Liver (tissue), 9 donors: ENCODE measurements around the gene TTC24. TPM values are rescaled to one million over a fixed set of nuclear protein-coding genes. Genes with fewer than 3 reads are reported as not detected.

ENCODE experiments used
- DNase-seq: peaks from one replicate; pipeline ENCODE4 v3.0.0-alpha.2; 2017; ENCODE audit warnings: low spot score
- H3K27ac ChIP-seq, 2 donors: one replicate each; pipeline ENCODE4 v1.7.0; 2013; ENCODE audit warnings: inconsistent platforms in 2 of 2, low read length in 2 of 2, control low read depth in 1 of 2, low read depth in 1 of 2, mild to moderate bottlenecking in 1 of 2
- H3K27me3 ChIP-seq, 4 donors: one replicate each; pipeline versions ENCODE4 v1.6.1 to v1.7.0; 2013; ENCODE audit warnings: low read length in 3 of 4, inconsistent platforms in 1 of 4, mild to moderate bottlenecking in 1 of 4, moderate library complexity in 1 of 4; ENCODE audit not compliant: control insufficient read depth in 4 of 4, insufficient read depth in 4 of 4
- H3K36me3 ChIP-seq, 4 donors: one replicate each; pipeline versions ENCODE4 v1.6.1 to v1.7.0; 2013; ENCODE audit warnings: low read length in 3 of 4, mild to moderate bottlenecking in 3 of 4, low read depth in 1 of 4, moderate library complexity in 1 of 4; ENCODE audit not compliant: control insufficient read depth in 4 of 4, insufficient read depth in 3 of 4
- H3K4me1 ChIP-seq, 4 donors: one replicate each; pipeline versions ENCODE4 v1.6.1 to v1.7.0; 2013; ENCODE audit warnings: low read length in 3 of 4, mild to moderate bottlenecking in 3 of 4, moderate library complexity in 1 of 4; ENCODE audit not compliant: control insufficient read depth in 4 of 4, insufficient read depth in 4 of 4
- H3K4me3 ChIP-seq, 3 donors: one replicate each; pipeline versions ENCODE4 v1.6.1 to v1.7.0; 2013; ENCODE audit warnings: low read length in 3 of 3, control low read depth in 1 of 3, low read depth in 1 of 3, mild to moderate bottlenecking in 1 of 3
- H3K9ac ChIP-seq, 2 donors: one replicate each; pipeline ENCODE4 v1.7.0; 2013; ENCODE audit warnings: low read length in 2 of 2, mild to moderate bottlenecking in 2 of 2, moderate library complexity in 2 of 2, control low read depth in 1 of 2, low read depth in 1 of 2
- H3K9me3 ChIP-seq, 4 donors: one replicate each; pipeline versions ENCODE4 v1.6.1 to v1.7.0; 2013; ENCODE audit warnings: low read length in 3 of 4; ENCODE audit not compliant: control insufficient read depth in 4 of 4
- EGR1 ChIP-seq, 2 donors: IDR thresholded peaks; 2 replicates each; pipeline ENCODE4 v1.6.1; 2016 to 2018; ENCODE audit warnings: antibody characterized with exemption in 2 of 2, low read depth in 2 of 2
- FOXA1 ChIP-seq: IDR thresholded peaks from 2 replicates; pipeline ENCODE4 v1.6.1; 2016; ENCODE audit warnings: antibody characterized with exemption
- FOXA2 ChIP-seq: IDR thresholded peaks from 2 replicates; pipeline ENCODE4 v1.6.1; 2016; ENCODE audit warnings: antibody characterized with exemption
- GABPA ChIP-seq, 2 donors: IDR thresholded peaks in 1 of 2; conservative IDR thresholded peaks in 1 of 2; 2 replicates each; pipeline ENCODE4 v1.6.1; 2016; ENCODE audit warnings: antibody characterized with exemption in 2 of 2, mild to moderate bottlenecking in 1 of 2, moderate library complexity in 1 of 2
- HNF4A ChIP-seq, 2 donors: conservative IDR thresholded peaks; 2 replicates each; pipeline ENCODE4 v1.6.1; 2016; ENCODE audit warnings: antibody characterized with exemption in 2 of 2, mild to moderate bottlenecking in 2 of 2
- HNF4G ChIP-seq: IDR thresholded peaks from 2 replicates; pipeline ENCODE4 v1.6.1; 2016; ENCODE audit warnings: antibody characterized with exemption
- JUND ChIP-seq, 2 donors: IDR thresholded peaks; 2 replicates each; pipeline ENCODE4 v1.6.1; 2016; ENCODE audit warnings: antibody characterized with exemption in 2 of 2
- NR2F2 ChIP-seq: IDR thresholded peaks from 2 replicates; pipeline ENCODE4 v1.6.1; 2016; ENCODE audit warnings: antibody characterized with exemption
- RXRA ChIP-seq, 2 donors: IDR thresholded peaks; 2 replicates each; pipeline ENCODE4 v1.6.1; 2017 to 2018; ENCODE audit warnings: antibody characterized with exemption in 2 of 2, mild to moderate bottlenecking in 1 of 2
- SP1 ChIP-seq: IDR thresholded peaks from 2 replicates; pipeline ENCODE4 v1.6.1; 2018; ENCODE audit warnings: antibody characterized with exemption, mild to moderate bottlenecking
- TAF1 ChIP-seq: conservative IDR thresholded peaks from 2 replicates; pipeline ENCODE4 v1.6.1; 2016; ENCODE audit warnings: antibody characterized with exemption, mild to moderate bottlenecking
- YY1 ChIP-seq: IDR thresholded peaks from 2 replicates; pipeline ENCODE4 v1.6.1; 2016; ENCODE audit warnings: antibody characterized with exemption, mild to moderate bottlenecking
- WGBS: extraction: QIAGEN DNeasy Blood & Tissue Kit; methylation state at CpG from one replicate; pipeline ENCODE4 v1.1.7; 2013; 5-methylcytosine and 5-hydroxymethylcytosine counted together
- polyA plus RNA-seq, 2 donors: library from polyadenylated mRNA; stranded (reverse) in 1 of 2; unstranded in 1 of 2; fragments of 200-250 nt in 1 of 2; fragments of >200 nt in 1 of 2; fragmentation: Nextera tagmentation in 1 of 2; extraction: Ambion mirVana in 1 of 2; gene quantifications; one replicate each; pipeline versions ENCODE4 v1.2.1 to v1.2.3, GENCODE V29; 2013 to 2015
- total RNA-seq, 2 donors: library from RNA; depleted of rRNA; stranded (reverse); fragments of >200 nt; gene quantifications; one replicate each; pipeline ENCODE4 v1.2.3, GENCODE V29; 2014
- TF ChIP-seq, protein P1 (sequence below): IDR thresholded peaks from 2 replicates; pipeline ENCODE4 v1.6.1; 2016; ENCODE audit warnings: antibody characterized with exemption
- TF ChIP-seq, protein P2 (sequence below): IDR thresholded peaks from 2 replicates; pipeline ENCODE4 v1.6.1; 2016; ENCODE audit warnings: antibody characterized with exemption
- TF ChIP-seq, protein P3 (sequence below): fragments of 150-350 bp; IDR thresholded peaks from 2 replicates; pipeline ENCODE4 v1.5.1; 2017; ENCODE audit warnings: improper control_type of control experiment, low read depth, low read length; ENCODE audit not compliant: missing input control
- TF ChIP-seq, protein P4 (sequence below): IDR thresholded peaks from 2 replicates; pipeline ENCODE4 v1.6.1; 2016; ENCODE audit warnings: antibody characterized with exemption, mild to moderate bottlenecking
- TF ChIP-seq, protein P5 (sequence below): IDR thresholded peaks from 2 replicates; pipeline ENCODE4 v1.6.1; 2016; ENCODE audit warnings: antibody characterized with exemption
- donor health status: healthy.
- donor health status: healthy.
- donor health status: healthy.
- donor health status: healthy.
- donor health status: healthy.

TTC24 gene
- total and polyA plus RNA-seq, 4 donors = 0.08 to 0.14 (median 0.10) TPM; not detected in 1

DNA sequence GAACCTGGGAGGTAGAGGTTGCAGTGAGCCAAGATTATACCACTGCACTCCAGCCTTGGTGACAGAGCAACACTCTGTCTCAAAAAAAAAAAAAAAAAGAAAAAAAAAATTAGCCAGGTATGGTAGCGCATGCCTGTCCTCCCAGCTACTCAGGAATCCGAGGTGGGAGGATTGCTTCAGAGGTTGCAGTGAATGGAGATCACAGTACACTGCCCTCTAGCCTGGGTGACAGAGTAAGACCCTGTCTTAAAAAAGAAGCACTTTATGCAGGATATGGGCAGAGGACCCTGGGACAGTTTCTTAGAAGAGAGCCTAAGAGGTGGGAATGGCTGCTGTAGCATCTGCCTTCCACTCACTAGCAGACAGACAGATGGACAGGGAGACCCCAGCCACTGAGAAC lies 30.1 kb upstream of the TTC24 start:
- Histone ChIP-seq H3K27ac (no peak overlapping the region), H3K4me3 (no peak overlapping the region), H3K9ac (no peak overlapping the region), H3K27me3 (no peaks in the 10 kb centered on the region), H3K9me3 (no peaks in the 10 kb centered on the region), H3K4me1 (no peaks in the 10 kb centered on the region), H3K36me3 (no peaks in the 10 kb centered on the region)
- TF ChIP-seq, protein P1, sequence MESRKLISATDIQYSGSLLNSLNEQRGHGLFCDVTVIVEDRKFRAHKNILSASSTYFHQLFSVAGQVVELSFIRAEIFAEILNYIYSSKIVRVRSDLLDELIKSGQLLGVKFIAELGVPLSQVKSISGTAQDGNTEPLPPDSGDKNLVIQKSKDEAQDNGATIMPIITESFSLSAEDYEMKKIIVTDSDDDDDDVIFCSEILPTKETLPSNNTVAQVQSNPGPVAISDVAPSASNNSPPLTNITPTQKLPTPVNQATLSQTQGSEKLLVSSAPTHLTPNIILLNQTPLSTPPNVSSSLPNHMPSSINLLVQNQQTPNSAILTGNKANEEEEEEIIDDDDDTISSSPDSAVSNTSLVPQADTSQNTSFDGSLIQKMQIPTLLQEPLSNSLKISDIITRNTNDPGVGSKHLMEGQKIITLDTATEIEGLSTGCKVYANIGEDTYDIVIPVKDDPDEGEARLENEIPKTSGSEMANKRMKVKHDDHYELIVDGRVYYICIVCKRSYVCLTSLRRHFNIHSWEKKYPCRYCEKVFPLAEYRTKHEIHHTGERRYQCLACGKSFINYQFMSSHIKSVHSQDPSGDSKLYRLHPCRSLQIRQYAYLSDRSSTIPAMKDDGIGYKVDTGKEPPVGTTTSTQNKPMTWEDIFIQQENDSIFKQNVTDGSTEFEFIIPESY = no peak
- no peak for TF ChIP-seq YY1
- no peak for TF ChIP-seq JUND (IDR thresholded peaks at IDR 0.05)
- TF ChIP-seq FOXA1 = no peak
- no peak for TF ChIP-seq HNF4A (conservative IDR thresholded peaks at IDR 0.05)
- TF ChIP-seq, protein P2, sequence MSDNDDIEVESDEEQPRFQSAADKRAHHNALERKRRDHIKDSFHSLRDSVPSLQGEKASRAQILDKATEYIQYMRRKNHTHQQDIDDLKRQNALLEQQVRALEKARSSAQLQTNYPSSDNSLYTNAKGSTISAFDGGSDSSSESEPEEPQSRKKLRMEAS = no peak
- TF ChIP-seq EGR1 (IDR thresholded peaks at IDR 0.05; ENCODE audit: low read depth in 2 of 2) = no peak
- TF ChIP-seq, protein P3, sequence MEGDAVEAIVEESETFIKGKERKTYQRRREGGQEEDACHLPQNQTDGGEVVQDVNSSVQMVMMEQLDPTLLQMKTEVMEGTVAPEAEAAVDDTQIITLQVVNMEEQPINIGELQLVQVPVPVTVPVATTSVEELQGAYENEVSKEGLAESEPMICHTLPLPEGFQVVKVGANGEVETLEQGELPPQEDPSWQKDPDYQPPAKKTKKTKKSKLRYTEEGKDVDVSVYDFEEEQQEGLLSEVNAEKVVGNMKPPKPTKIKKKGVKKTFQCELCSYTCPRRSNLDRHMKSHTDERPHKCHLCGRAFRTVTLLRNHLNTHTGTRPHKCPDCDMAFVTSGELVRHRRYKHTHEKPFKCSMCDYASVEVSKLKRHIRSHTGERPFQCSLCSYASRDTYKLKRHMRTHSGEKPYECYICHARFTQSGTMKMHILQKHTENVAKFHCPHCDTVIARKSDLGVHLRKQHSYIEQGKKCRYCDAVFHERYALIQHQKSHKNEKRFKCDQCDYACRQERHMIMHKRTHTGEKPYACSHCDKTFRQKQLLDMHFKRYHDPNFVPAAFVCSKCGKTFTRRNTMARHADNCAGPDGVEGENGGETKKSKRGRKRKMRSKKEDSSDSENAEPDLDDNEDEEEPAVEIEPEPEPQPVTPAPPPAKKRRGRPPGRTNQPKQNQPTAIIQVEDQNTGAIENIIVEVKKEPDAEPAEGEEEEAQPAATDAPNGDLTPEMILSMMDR = no peak
- no peak for TF ChIP-seq TAF1
- TF ChIP-seq, protein P4, sequence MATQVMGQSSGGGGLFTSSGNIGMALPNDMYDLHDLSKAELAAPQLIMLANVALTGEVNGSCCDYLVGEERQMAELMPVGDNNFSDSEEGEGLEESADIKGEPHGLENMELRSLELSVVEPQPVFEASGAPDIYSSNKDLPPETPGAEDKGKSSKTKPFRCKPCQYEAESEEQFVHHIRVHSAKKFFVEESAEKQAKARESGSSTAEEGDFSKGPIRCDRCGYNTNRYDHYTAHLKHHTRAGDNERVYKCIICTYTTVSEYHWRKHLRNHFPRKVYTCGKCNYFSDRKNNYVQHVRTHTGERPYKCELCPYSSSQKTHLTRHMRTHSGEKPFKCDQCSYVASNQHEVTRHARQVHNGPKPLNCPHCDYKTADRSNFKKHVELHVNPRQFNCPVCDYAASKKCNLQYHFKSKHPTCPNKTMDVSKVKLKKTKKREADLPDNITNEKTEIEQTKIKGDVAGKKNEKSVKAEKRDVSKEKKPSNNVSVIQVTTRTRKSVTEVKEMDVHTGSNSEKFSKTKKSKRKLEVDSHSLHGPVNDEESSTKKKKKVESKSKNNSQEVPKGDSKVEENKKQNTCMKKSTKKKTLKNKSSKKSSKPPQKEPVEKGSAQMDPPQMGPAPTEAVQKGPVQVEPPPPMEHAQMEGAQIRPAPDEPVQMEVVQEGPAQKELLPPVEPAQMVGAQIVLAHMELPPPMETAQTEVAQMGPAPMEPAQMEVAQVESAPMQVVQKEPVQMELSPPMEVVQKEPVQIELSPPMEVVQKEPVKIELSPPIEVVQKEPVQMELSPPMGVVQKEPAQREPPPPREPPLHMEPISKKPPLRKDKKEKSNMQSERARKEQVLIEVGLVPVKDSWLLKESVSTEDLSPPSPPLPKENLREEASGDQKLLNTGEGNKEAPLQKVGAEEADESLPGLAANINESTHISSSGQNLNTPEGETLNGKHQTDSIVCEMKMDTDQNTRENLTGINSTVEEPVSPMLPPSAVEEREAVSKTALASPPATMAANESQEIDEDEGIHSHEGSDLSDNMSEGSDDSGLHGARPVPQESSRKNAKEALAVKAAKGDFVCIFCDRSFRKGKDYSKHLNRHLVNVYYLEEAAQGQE = no peak
- TF ChIP-seq HNF4G = no peak
- TF ChIP-seq NR2F2 = no peak
- no peak for TF ChIP-seq SP1
- no peak for TF ChIP-seq FOXA2
- no peak for TF ChIP-seq RXRA (IDR thresholded peaks at IDR 0.05)
- TF ChIP-seq, protein P5, sequence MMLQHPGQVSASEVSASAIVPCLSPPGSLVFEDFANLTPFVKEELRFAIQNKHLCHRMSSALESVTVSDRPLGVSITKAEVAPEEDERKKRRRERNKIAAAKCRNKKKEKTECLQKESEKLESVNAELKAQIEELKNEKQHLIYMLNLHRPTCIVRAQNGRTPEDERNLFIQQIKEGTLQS = no peak
- 70% methylated on average over 2 of the region's 2 CpGs for WGBS
- no peak for DNase-seq

DNA sequence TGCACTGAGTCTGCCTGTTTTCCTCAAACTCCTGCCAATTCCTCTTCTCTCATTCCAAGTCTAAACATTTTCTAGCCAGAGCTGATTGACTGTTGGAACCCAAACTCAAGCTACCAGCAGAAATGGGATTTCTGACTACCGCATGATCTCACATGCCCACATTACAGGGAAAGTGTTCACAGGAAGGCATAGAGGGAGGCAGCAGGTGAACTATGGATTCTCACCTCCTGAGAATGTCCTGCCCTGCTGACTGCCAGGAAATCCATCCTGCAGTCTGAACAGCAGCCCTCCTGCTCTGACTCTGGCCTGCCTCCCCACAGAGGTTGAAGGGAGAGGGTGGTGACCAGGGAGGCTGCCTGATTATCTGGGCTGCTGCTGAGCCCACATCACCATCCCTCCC lies 29.7 kb upstream of the TTC24 start:
- Histone ChIP-seq H3K9me3 (no peaks in the 10 kb centered on the region), H3K4me3 (no peak overlapping the region), H3K9ac (no peak overlapping the region), H3K36me3 (no peaks in the 10 kb centered on the region), H3K27me3 (no peaks in the 10 kb centered on the region), H3K27ac (no peak overlapping the region), H3K4me1 (no peaks in the 10 kb centered on the region)
- DNase-seq = no peak
- 88% methylated on average over 1 of the region's 1 CpG for WGBS
- TF ChIP-seq HNF4A (conservative IDR thresholded peaks at IDR 0.05) (no peak), RXRA (IDR thresholded peaks at IDR 0.05) (no peak), EGR1 (IDR thresholded peaks at IDR 0.05; ENCODE audit: low read depth in 2 of 2) (no peak), FOXA2 (no peak), GABPA (IDR thresholded peaks at IDR 0.05 in 1 of 2, conservative IDR thresholded peaks at IDR 0.05 in 1 of 2) (no peak), FOXA1 (no peak), JUND (IDR thresholded peaks at IDR 0.05) (no peak)
- TF ChIP-seq, protein P4 = no peak
